T-helper 2 cell treated with Interferon-gamma antibody and Interleukin-4, amounts not matched to agents 5 μg/mL and 100 μg/mL, for 36 hours (primary cell): ENCODE results near the gene FRS2.

Experiments
- DNase-seq: peaks from one replicate; pipeline ENCODE4 v3.0.0; 2021; ENCODE audit warnings: low spot score
- H3K27ac Mint-ChIP-seq: one replicate; pipeline ENCODE4 v1.8.0; 2021; ENCODE audit warnings: mild to moderate bottlenecking, mixed read lengths
- H3K27me3 Mint-ChIP-seq: one replicate; pipeline ENCODE4 v1.8.0; 2021; ENCODE audit warnings: low read depth, mixed read lengths
- H3K36me3 Mint-ChIP-seq: one replicate; pipeline ENCODE4 v1.8.0; 2021; ENCODE audit warnings: low read depth, mixed read lengths
- H3K4me1 Mint-ChIP-seq: one replicate; pipeline ENCODE4 v1.8.0; 2021; ENCODE audit warnings: low read depth, mixed read lengths
- H3K4me3 Mint-ChIP-seq: one replicate; pipeline ENCODE4 v1.8.0; 2022; ENCODE audit warnings: mild to moderate bottlenecking, moderate library complexity, mixed read lengths
- H3K9me3 Mint-ChIP-seq: one replicate; pipeline ENCODE4 v1.8.0; 2021; ENCODE audit warnings: mixed read lengths

FRS2 gene

GRCh38 chr12:69545081-69545480 is 74.9 kb downstream of the FRS2 start:
- H3K36me3 Mint-ChIP-seq, result peaks cover 26% of the 10 kb centered on the region
- H3K4me1 Mint-ChIP-seq, result peaks cover 4% of the 10 kb centered on the region
- no peak overlapping the region for H3K4me3 Mint-ChIP-seq

GRCh38 chr12:69546693-69547438 is 76.7 kb downstream of the FRS2 start:
- H3K27me3 Mint-ChIP-seq, result no peaks in the 10 kb centered on the region
- no peak overlapping the region for H3K4me3 Mint-ChIP-seq
- no peak for DNase-seq
- H3K4me1 Mint-ChIP-seq, result peaks cover 2% of the 10 kb centered on the region
- no peak overlapping the region for H3K27ac Mint-ChIP-seq
- H3K9me3 Mint-ChIP-seq, result peaks cover 21% of the 10 kb centered on the region
- H3K36me3 Mint-ChIP-seq, result peaks cover 21% of the 10 kb centered on the region

More at GRCh38 chr12:69545081-69545480, 74.9 kb downstream of the FRS2 start:
- H3K27ac Mint-ChIP-seq, result no peak overlapping the region
- peaks cover 21% of the 10 kb centered on the region for H3K9me3 Mint-ChIP-seq
- no peaks in the 10 kb centered on the region for H3K27me3 Mint-ChIP-seq
- DNase-seq, result no peak

GRCh38 chr12:69548687-69549086 is 78.5 kb downstream of the FRS2 start:
- H3K9me3 Mint-ChIP-seq, result peaks cover 15% of the 10 kb centered on the region
- no peak overlapping the region for H3K27ac Mint-ChIP-seq
- H3K27me3 Mint-ChIP-seq, result no peaks in the 10 kb centered on the region
- no peak for DNase-seq
- H3K36me3 Mint-ChIP-seq, result peaks cover 16% of the 10 kb centered on the region
- H3K4me3 Mint-ChIP-seq, result no peak overlapping the region
- H3K4me1 Mint-ChIP-seq, result peaks cover 2% of the 10 kb centered on the region

- peaks cover 2% of the 10 kb centered on the region for H3K4me1 Mint-ChIP-seq
- H3K27ac Mint-ChIP-seq, result no peak overlapping the region
- H3K9me3 Mint-ChIP-seq, result peaks cover 3% of the 10 kb centered on the region
- DNase-seq, result no peak
- H3K4me3 Mint-ChIP-seq, result no peak overlapping the region
- peaks cover 6% of the 10 kb centered on the region for H3K36me3 Mint-ChIP-seq
- H3K27me3 Mint-ChIP-seq, result no peaks in the 10 kb centered on the region
Measured at GRCh38 chr12:69550569-69551350, 80.6 kb downstream of the FRS2 start.

GRCh38 chr12:69553628-69554248 is 83.5 kb downstream of the FRS2 start:
- H3K27me3 Mint-ChIP-seq, result no peaks in the 10 kb centered on the region
- no peak overlapping the region for H3K4me3 Mint-ChIP-seq
- H3K27ac Mint-ChIP-seq, result no peak overlapping the region
- peaks cover 3% of the 10 kb centered on the region for H3K36me3 Mint-ChIP-seq
- H3K4me1 Mint-ChIP-seq, result no peaks in the 10 kb centered on the region
- H3K9me3 Mint-ChIP-seq, result no peaks in the 10 kb centered on the region
- DNase-seq, result no peak

- no peaks in the 10 kb centered on the region for H3K4me1 Mint-ChIP-seq
- H3K27me3 Mint-ChIP-seq, result no peaks in the 10 kb centered on the region
- DNase-seq, result no peak
- H3K27ac Mint-ChIP-seq, result no peak overlapping the region
- H3K9me3 Mint-ChIP-seq, result no peaks in the 10 kb centered on the region
- no peak overlapping the region for H3K4me3 Mint-ChIP-seq
- H3K36me3 Mint-ChIP-seq, result peaks cover 3% of the 10 kb centered on the region
Measured at GRCh38 chr12:69555461-69555860, 85.3 kb downstream of the FRS2 start.

GRCh38 chr12:69556383-69556782 is 86.2 kb downstream of the FRS2 start:
- H3K36me3 Mint-ChIP-seq, result no peaks in the 10 kb centered on the region
- H3K9me3 Mint-ChIP-seq, result no peaks in the 10 kb centered on the region
- DNase-seq, result no peak
- no peaks in the 10 kb centered on the region for H3K4me1 Mint-ChIP-seq
- no peak overlapping the region for H3K27ac Mint-ChIP-seq
- no peaks in the 10 kb centered on the region for H3K27me3 Mint-ChIP-seq
- no peak overlapping the region for H3K4me3 Mint-ChIP-seq

DNA sequence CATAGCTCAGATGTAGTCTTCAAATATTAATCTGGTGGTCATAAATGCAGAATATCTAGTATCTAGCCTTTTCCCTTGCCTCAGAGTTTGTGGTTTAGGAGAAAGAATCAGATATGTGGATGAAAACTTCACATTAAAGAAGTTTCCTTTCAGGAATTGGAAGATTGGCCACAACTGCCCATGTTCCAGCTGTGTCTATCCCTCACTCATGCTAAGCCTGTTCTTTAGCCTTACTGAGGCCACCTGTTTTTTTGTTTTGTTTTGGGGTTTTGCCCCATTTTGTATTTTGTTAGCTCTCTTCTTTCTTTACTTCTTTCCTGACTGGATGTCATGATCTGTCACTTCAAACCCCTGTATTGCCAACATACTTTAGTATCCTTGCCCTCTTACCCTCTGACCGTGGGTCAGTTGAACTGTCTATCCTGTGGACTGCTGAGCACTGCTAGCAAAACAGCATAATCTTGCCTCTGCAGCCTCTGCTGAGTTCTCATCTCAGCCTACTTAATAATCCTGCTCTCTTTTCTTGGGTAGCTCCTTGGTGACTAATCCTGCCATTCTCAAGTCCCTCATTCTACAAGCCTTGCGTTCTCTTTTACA is 93.1 kb downstream of the FRS2 start:
- Mint-ChIP-seq H3K4me3 (no peak overlapping the region), H3K9me3 (no peaks in the 10 kb centered on the region), H3K27me3 (no peaks in the 10 kb centered on the region), H3K36me3 (peaks cover 12% of the 10 kb centered on the region), H3K4me1 (peaks cover 5% of the 10 kb centered on the region), H3K27ac (no peak overlapping the region)
- DNase-seq, result no peak

DNA sequence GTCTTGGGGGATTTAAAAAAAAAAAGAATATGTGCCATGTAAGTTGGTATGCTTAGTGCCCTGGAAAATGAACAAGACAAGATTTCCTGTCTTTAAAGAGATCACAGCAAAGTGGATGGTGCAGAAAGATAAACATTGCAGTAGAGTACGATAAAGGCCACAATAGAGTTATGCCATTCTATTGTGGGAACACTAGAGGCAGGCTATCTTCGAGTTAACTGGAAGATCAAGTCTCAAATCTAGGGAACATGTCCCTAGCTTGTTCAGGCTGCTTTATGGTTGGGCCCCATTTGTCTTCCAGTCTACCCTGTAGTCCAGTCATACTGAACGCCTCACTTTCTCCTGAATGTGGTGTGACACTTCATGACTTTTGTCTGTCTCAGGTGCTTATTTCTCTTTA is 96.4 kb downstream of the FRS2 start:
- Mint-ChIP-seq H3K27me3 (no peaks in the 10 kb centered on the region), H3K4me3 (no peak overlapping the region), H3K9me3 (no peaks in the 10 kb centered on the region), H3K36me3 (peaks cover 20% of the 10 kb centered on the region), H3K4me1 (peaks cover 10% of the 10 kb centered on the region), H3K27ac (no peak overlapping the region)
- no peak for DNase-seq

- H3K27ac Mint-ChIP-seq, result no peak overlapping the region
- H3K4me3 Mint-ChIP-seq, result no peak overlapping the region
- no peak for DNase-seq
- no peaks in the 10 kb centered on the region for H3K9me3 Mint-ChIP-seq
- peaks cover 10% of the 10 kb centered on the region for H3K4me1 Mint-ChIP-seq
- H3K27me3 Mint-ChIP-seq, result no peaks in the 10 kb centered on the region
- H3K36me3 Mint-ChIP-seq, result peaks cover 26% of the 10 kb centered on the region
Measured at GRCh38 chr12:69569236-69569635, 99.0 kb downstream of the FRS2 start.

DNA sequence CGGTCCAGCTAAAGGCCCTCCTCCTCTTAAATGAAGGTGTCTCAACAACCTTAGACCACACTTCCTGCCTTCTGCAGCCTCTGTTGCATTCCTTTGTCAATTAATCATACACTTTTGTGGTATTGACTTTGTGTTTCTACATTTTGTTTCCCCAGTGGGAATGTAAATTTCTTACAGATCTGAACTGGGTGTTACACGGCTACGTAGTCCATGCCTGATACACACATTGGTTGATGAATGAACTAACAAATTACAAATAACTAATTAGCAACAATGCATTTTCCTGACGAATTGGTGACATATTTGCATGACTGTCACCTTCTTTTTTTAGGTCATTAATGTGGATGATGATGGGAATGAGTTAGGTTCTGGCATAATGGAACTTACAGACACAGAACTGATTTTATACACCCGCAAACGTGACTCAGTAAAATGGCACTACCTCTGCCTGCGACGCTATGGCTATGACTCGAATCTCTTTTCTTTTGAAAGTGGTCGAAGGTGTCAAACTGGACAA is 99.9 kb downstream of the FRS2 start:
- no peak for DNase-seq
- no peak overlapping the region for H3K4me3 Mint-ChIP-seq
- peaks cover 10% of the 10 kb centered on the region for H3K4me1 Mint-ChIP-seq
- H3K36me3 Mint-ChIP-seq, result peaks cover 33% of the 10 kb centered on the region
- no peaks in the 10 kb centered on the region for H3K9me3 Mint-ChIP-seq
- no peak overlapping the region for H3K27ac Mint-ChIP-seq
- no peaks in the 10 kb centered on the region for H3K27me3 Mint-ChIP-seq

- Mint-ChIP-seq H3K4me1 (peaks cover 10% of the 10 kb centered on the region), H3K9me3 (no peaks in the 10 kb centered on the region), H3K27ac (no peak overlapping the region), H3K36me3 (peaks cover 33% of the 10 kb centered on the region), H3K4me3 (no peak overlapping the region), H3K27me3 (no peaks in the 10 kb centered on the region)
- peak; percentile 24 for DNase-seq
Measured at GRCh38 chr12:69570545-69571399, 100.6 kb downstream of the FRS2 start.

- Mint-ChIP-seq H3K27me3 (no peaks in the 10 kb centered on the region), H3K27ac (no peak overlapping the region), H3K36me3 (peaks cover 25% of the 10 kb centered on the region), H3K9me3 (no peaks in the 10 kb centered on the region), H3K4me1 (peaks cover 4% of the 10 kb centered on the region), H3K4me3 (no peak overlapping the region)
- no peak for DNase-seq
Measured at GRCh38 chr12:69575346-69575745, 105.2 kb downstream of the FRS2 start.
